Fibroblast of skin of right quadriceps (primary cell): ENCODE measurements around the gene NEK11.
"Not testable (repeated sequence)": the region's sequence is repeated elsewhere in the genome, so short reads cannot be mapped to it uniquely, and the experiment has no call there.

Source experiments
- DNase-seq: peaks from one replicate; pipeline ENCODE4 v3.0.0-alpha.2; 2013

The NEK11 gene

GRCh38 chr3:131026321-131027151, at the start of gene NEK11, which contains the start of gene ASTE1:
NEK11 (plus strand) TSS chr3:131026877; CDS start chr3:131029709, 2,832 bp downstream.
ASTE1 (minus strand) TSS chr3:131026825; CDS start chr3:131025306, 1,519 bp downstream.
- DNase-seq: peak; percentile 82

GRCh38 chr3:130979117-130979516, 47.6 kb upstream of the NEK11 start:
- no peak for DNase-seq

GRCh38 chr3:130981469-130981868, 45.2 kb upstream of the NEK11 start:
- no peak for DNase-seq

- no peak for DNase-seq
These were observed 36.4 kb upstream of the NEK11 start for GRCh38 chr3:130990282-130990681.

GRCh38 chr3:130991126-130991525, 35.6 kb upstream of the NEK11 start:
- DNase-seq: no peak

GRCh38 chr3:130992344-130992743, 34.3 kb upstream of the NEK11 start:
- no peak for DNase-seq

GRCh38 chr3:130997289-130997688, 29.4 kb upstream of the NEK11 start:
- DNase-seq: peak; percentile 30

GRCh38 chr3:131001071-131001470, 25.6 kb upstream of the NEK11 start:
- no peak for DNase-seq

- DNase-seq: no peak
These were observed 22.1 kb upstream of the NEK11 start for GRCh38 chr3:131004603-131005002.

- DNase-seq: no peak
These were observed 19.4 kb upstream of the NEK11 start for GRCh38 chr3:131007256-131007655.

GRCh38 chr3:131007782-131008181, 18.9 kb upstream of the NEK11 start:
- peak; percentile 30 for DNase-seq

GRCh38 chr3:131008326-131008725, 18.4 kb upstream of the NEK11 start:
- no peak for DNase-seq

- no peak for DNase-seq
These were observed 17.0 kb upstream of the NEK11 start for GRCh38 chr3:131009698-131010097.

- no peak for DNase-seq
These were observed 7.7 kb upstream of the NEK11 start for GRCh38 chr3:131018970-131019369.

- DNase-seq: no peak
These were observed 6.5 kb upstream of the NEK11 start for GRCh38 chr3:131020122-131020693.

GRCh38 chr3:131025539-131025938, 1.1 kb upstream of the NEK11 start:
- no peak for DNase-seq

GRCh38 chr3:131028844-131029243, 2.2 kb downstream of the NEK11 start:
- no peak for DNase-seq

GRCh38 chr3:131031660-131032059, 5.0 kb downstream of the NEK11 start:
- DNase-seq: no peak

- peak; percentile 49 for DNase-seq
These were observed 6.9 kb downstream of the NEK11 start for GRCh38 chr3:131033480-131034080.

- DNase-seq: peak; percentile 48
These were observed 9.6 kb downstream of the NEK11 start for GRCh38 chr3:131036200-131036816.

GRCh38 chr3:131036986-131037385, 10.3 kb downstream of the NEK11 start:
- DNase-seq: no peak

GRCh38 chr3:131038326-131038725, 11.6 kb downstream of the NEK11 start:
- no peak for DNase-seq

GRCh38 chr3:131042271-131042985, 15.8 kb downstream of the NEK11 start:
- not testable (repeated sequence) for DNase-seq
